ENCODE data around the gene NLGN1.

Gene NLGN1

DNA sequence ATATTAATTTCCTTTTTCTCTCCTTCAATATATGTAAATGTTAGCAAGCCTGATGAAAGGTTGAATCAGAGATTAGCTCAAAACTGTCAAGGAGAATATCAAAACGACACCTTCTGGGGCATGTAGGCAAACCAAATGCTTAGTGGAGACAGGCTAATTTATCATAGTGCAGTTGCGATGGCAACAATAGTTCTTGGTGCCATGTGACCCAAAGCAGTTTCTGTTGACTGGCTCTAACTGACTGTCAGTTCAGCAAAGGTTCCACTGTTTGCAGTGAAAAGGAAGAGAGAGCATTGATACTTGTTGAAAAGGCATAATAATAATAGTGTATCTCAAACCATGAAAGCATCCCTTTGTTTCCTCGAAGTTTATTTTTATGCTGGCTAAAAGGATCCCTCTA, 513.9 kb downstream of the NLGN1 start:
- no peak for DNase-seq (ENCODE audit: low read depth)

DNA sequence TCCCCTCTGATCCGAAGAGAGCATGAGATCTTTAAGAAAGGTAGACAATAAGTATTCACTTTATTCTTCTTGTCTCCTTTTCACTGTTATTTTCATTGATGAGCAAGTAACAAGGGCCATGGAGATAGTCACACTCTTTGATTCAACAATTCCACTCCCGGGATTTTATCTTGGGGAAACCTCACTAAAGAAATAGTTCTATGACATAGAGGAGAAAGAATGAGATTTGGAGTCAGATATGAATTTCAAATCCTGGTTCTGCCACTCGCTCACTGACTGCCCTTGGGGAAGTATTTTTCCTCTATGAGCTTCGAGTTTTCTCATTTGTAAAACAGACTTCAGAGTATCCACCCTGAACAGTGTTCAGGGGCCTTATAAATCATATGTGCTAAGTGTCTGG, 514.6 kb downstream of the NLGN1 start:
- no peak for DNase-seq (ENCODE audit: low read depth)

DNA sequence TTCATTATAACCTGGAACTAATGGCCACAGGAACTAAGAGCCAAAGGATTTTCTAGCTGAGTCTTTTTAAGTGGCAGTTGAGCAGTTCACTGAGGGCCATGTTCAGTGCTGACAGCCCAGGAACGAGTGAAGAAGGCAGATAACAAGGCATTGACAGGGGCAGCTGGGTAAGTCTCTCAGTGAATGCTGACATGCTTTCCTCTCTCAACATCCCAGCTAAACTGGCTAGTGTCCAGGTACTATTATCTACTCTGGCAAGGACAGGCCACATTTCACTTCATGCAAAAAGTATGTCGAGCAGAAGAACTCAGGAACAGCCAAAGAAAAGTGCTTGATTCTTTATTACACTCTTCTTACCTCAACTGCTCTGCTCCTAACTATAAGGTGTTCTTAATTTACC, 515.9 kb downstream of the NLGN1 start:
- no peak for DNase-seq (ENCODE audit: low read depth)

DNA sequence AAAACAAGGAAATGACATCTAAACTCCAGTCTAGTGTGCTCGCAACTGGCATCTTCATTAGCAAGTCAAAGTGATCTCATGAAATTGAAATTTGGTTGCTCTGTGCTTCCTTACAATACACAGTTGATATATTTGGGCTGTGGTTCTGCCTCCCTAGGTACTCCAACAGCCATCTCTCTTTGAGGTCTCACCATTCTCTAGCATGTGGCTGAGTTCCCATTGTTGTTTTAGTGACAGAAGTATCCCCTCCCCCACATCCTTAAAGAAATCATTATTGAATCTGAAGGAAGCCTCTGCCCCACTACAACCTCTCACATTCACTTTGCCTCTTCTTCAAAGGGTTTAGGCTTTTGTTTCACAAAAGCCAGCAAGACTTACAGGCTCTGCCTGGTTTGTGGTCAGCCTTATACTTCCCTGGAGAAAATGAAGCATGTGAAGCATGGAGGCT, 516.5 kb downstream of the NLGN1 start:
- DNase-seq (ENCODE audit: low read depth), result no peak

DNA sequence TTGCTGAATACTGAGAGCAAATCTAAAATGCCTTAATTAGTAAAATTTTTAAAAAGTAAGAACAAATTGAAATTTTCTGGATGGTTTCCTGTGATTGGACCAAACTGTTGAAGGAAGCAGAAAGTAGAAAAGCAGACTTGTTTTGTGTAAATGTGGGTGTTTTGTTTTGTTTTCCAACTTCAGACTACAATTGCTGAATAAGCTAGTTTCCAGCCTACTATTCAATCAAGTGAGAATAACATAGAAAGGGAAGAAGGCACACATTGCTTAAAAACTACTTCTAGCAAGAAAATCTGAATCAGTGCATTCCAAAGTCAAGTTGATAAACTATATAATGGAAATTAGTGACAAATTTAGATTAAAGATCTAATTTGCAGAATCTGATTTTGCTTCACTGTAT, 519.3 kb downstream of the NLGN1 start:
- no peak for DNase-seq (ENCODE audit: low read depth)

DNA sequence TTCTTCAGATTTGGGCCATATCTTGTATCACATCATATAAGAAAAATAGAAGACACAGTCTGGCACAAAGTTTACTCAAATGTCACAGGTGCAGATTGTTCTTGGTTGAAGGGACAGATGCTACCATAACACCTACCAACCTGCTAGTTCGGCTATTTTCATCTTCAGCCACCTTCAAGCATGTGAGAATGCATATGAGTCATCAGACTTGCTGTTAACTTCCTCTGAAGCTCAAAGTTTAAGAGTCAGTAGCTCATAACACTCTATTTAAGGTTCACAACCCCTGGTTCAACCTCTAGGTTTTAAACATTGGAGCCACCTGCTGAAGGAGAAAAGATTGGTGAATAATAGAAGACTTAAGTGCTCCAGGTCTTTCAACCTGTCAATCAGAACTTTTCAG, 522.8 kb downstream of the NLGN1 start:
- DNase-seq (ENCODE audit: low read depth), result no peak

DNA sequence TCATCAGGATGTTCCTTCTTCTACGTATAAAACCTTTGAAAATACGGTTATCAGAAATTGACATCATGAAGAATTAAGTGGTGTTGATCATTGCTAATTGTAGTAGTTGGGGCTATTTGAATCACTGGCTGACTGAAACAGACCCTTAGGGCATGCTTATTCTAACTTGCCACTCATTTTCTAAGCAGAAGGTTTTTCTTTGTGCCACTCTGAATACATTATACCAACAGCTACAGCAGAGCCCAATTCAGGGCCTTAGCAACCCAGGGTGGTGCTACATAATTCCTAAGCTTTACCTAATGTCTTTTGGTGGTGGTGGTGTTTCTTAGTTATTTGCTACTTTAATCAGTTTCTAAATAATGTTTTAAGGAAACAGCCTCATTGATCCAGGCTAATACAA, 524.2 kb downstream of the NLGN1 start:
- no peak for DNase-seq (ENCODE audit: low read depth)

DNA sequence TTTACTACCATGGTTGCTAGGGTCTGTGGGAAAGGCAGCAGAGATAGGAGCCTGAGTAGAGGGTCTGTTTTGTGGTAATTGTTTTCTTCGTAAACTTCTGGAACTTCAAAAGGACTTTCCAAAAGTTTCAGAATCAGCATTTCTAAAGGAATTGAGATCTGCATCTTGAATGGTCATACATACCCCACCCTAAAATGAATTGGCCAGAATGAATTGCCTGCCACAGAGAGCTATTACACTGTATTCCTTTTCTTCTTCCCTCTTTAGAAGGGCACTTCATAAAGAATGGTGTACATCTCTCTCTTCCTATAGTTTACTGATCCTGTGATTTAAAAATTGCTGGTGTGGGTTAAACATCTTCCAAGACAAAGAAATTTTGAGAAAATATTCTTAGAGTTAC, 525.7 kb downstream of the NLGN1 start:
- no peak for DNase-seq (ENCODE audit: low read depth)

DNA sequence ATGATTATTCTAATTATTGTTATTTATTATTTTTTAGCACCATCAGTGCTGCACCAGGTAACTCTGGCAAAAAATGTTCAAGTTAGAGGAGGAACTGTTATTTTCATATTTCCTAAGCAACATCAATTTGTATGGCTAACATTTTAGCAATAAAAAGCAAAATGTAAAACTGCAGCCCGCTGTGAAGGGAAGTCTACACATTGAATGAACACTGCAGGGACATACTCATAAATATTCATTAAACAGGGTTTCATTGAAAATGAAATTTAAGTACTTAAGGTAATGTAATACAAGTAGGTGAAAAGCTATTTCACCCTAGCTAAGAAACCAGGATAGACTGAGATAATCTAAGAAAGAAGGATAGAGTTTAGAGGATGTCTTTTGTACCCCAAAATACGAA, 532.7 kb downstream of the NLGN1 start:
- DNase-seq (ENCODE audit: low read depth), result no peak

DNA sequence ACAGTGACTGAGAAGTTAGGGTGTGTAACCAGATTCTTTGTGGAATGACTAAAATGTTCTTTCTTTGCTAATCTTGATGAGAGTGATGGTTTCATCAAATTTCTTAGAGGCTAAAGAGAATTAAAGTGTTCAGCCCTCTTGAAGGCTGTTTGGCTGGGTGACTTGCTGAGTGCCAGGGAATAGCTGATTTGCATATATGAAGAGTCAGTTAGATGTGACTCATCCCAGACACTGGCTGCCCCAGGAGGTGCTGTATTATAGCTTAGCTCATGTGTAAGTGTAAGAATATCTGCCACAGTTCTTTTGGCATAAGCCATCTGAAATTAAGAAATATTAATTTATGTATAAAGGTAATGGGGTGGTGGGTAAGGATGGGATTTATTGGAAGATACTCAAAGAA, 535.1 kb downstream of the NLGN1 start:
- DNase-seq (ENCODE audit: low read depth), result no peak

DNA sequence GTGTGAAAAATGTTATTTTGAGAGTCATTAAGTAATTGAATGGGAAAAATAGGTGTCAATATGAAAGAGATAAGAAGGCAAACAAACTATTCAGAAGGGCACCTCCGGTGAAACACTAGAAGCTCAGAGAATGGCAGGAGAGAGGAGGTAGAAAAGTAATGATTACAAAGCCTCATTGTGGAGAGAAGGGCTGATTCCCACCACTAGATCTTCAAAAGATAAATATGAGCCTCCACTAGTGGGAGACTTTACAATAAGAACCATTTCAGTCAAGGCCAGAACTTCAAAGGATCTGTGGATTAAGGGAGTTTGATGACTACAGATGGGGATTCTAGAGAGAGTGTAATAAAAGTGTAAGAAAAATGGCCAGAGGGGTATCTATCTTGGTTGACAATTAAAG, 535.6 kb downstream of the NLGN1 start:
- DNase-seq (ENCODE audit: low read depth), result no peak

DNA sequence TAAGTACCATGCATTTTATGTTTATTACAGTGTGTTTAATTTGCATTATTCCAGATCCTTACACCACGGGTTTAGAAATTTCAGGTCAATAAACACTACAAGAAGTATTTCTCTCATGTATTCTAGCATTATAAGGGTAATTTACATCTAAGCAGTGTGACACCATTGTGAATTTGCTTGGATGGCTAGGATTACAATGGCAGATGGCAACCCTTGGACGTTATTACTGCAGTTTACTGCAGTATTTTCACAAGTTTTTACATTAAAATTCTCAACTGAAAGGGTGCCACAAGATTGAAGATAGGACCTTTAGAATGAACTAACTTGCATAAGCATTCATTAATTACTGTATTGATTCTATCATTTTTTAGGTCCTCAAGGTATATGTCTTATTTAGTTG, 538.8 kb downstream of the NLGN1 start:
- DNase-seq (ENCODE audit: low read depth), result no peak

DNA sequence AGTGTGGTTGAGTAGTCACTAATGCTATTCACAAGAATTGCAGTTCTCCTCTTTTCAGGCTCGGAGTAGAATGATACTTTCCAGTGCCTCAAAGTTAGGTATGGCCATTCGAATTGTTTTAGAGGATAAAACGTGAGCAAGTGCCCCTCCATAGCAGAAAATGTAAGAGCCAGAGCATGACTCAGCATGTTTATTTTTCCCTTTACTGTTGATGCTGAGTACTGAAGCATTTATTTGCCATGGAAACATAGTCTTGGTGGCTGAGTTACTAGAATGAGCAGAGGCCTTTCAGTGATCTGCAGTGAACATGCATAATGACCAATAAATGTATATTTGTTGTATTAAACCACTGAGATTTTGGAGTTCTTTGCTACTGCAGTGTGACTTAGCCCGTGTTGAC, 540.6 kb downstream of the NLGN1 start:
- no peak for DNase-seq (ENCODE audit: low read depth)

DNA sequence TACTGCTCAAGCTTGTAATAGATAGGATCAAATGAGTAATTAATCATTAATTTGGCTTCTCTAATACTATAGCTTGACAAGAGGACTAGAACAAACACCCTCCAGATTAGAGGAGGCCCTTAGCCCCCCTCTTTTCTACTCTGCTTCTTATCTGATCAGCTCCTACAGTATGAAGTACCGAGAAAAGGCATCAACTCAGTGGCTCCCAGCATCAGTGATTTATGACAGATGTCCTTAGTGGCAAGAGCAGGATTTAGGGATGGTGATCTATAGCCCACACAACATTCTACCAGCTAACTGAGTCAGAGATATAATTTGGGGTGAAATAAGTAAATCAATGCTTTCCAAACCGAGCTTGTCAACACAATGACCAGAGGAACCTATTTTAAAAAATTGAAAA, 541.1 kb downstream of the NLGN1 start:
- no peak for DNase-seq (ENCODE audit: low read depth)

DNA sequence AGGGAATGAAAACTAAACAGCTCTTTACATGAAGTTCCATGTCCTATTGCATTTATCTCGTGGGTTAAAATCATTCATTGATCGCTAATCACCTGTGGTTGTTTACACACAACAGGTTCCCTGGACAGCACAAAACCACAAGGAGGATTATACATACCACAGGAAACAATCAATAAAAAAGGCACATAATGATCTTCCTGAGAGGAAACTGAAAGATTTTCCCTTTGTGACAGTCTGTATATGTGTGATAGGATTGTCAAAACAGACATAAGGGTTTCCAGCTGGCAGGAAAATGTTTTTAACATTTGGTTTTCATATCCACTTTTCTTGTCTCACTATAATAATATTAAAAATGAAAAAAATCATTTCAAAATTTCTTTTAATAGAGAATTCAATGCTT, 541.8 kb downstream of the NLGN1 start:
- no peak for DNase-seq (ENCODE audit: low read depth)

DNA sequence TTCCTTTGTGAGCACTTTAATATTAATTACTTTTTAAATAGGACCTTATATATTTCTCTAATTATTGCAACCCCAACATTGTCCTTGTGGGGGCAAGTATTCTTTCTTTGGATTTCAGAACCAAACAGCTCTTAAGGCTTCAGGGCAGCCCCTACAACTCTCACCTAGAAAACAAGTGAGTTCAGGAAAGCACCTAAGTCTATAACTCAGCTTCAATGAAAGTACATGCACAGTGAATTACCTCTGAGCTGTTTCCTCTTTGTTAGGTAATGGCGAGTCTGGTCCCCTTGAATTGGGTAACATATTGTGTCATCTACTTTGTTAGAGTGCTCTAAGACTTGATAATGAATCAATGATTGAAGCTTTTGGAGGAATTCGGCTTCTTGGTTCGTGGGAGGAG, 545.7 kb downstream of the NLGN1 start:
- DNase-seq (ENCODE audit: low read depth), result no peak

DNA sequence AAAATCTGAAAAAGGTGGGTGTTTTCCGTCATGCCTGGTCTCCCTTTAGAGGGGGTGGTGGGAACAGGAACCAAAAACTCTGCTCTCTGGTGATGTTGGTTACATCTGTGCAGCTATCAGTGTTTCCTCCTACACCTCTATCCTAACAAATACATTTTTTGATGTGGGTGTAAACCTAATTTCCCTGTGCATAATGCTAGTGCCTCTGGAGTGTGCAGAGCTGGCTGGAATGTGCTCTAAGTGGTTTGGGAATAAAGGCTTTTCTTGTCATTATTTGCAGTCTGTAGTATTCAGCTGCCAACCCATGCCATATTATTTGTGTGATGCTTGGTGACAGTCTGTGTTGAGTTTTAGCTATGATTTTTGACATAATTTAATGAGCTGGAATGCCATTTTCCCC, 547.6 kb downstream of the NLGN1 start:
- DNase-seq (ENCODE audit: low read depth), result no peak

DNA sequence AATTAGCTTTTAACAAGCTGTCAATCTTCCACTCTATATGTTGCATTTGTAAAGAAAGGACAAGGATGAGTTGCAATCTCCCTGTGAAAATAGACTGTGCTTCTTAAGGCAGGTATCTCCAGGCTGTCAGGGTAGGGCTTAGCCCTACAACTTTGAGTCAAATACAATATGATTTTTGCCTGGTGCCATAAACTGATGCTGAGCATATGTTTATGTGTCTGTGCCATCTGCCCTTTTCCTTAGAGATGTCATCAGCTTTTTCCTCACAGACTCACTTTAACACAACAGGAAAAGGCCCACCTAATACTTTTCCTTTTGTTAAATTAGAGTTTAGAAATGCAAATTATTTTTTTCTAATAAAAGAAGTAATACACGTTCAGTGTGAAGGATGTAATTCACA, 548.3 kb downstream of the NLGN1 start:
- DNase-seq (ENCODE audit: low read depth), result no peak

DNA sequence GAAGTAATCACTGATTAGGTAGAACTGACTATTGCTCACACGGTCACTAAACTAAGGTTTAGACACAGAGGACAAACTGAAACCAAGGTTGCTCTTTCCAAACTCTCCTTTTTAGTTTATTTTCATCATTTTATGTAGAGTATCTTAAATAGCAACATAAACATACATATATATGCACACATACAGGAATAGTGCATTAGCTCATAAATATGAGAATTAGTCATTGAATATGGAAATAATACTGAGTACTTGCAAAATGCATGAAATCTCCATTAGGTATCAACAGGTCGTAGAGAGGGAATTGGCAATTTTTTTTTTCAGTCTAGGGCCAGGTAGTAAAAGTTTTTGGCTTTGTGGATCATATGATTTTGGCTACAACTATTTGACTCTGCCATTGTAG, 557.1 kb downstream of the NLGN1 start:
- no peak for DNase-seq (ENCODE audit: low read depth)

DNA sequence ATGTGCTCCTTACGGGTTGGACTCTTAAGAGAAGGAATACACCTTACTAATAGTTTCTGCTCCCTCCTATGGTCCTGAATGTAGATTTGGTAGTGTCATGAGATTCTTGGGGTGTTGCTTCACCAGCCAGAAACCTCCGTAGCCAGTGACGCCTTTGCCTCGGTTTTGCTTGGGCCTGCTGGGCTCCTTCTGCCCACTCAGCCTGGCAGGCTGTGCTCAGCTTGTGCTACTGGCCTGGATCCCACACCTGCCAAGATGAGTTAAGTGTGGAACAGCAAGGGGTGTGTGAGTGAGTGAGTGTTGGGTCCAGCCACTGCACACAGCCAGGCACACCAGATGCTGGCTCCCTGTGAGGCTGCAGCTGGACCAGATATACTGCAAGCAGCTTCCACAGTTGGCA, 560.1 kb downstream of the NLGN1 start:
- no peak for DNase-seq (ENCODE audit: low read depth)

DNA sequence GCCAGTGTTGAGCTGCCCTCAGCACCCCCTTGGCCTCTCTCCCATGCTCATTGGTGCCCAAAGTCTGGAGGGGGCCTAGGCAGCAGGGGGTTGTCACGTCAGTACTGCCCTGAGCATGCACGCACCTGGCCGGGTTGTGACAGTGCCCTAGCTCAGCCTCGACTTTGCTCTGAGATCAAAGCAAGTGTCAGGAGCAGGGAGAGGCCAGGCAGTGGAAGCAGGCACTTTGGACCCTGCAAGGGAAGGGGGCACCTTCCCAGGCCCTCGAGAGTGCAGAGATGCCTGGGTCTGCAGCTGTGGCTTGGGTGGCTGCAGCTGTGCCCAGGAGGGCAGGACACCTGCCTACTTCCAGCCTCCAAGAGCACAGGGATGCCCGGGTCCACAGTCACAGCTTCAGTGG, 561.3 kb downstream of the NLGN1 start:
- no peak for DNase-seq (ENCODE audit: low read depth)

DNA sequence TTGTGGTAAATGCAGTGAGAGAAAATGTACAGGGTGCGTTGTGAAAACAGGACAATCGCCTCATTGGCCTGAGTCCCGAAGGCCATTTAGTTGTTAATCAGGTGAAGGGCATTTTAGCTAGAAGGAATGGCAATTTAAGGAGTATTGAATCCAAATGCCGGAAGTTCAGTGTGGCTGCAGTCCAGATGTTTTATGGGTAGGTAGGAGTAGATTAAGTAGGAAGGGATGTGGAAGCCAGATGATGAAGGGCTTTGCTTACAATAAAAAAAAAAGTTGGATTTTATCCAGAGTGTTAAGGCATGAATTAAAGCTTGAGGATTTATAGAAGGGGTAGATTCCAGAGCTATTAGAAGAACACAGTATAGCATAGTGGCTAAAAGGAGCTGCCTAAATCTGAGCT, 572.7 kb downstream of the NLGN1 start:
- no peak for DNase-seq (ENCODE audit: low read depth)

DNA sequence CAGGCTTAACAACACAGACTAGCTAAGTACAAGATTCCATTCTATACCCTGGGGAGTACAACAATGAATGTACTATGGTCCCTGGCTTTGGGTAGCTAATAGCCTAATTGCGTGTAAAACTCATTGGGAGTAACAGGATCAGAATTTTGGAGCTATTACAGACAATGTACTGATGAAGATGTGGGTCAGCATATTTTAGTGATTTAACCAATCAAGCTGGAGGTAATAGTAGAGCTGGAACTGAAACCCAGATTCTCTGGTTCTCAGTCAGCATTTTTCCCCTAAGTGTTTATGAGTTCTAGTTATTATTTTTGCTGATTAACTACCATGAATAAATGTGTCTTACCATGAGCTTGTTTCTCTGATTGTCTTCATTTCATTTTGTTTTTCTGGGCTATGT, 578.7 kb downstream of the NLGN1 start:
- no peak for DNase-seq (ENCODE audit: low read depth)

DNA sequence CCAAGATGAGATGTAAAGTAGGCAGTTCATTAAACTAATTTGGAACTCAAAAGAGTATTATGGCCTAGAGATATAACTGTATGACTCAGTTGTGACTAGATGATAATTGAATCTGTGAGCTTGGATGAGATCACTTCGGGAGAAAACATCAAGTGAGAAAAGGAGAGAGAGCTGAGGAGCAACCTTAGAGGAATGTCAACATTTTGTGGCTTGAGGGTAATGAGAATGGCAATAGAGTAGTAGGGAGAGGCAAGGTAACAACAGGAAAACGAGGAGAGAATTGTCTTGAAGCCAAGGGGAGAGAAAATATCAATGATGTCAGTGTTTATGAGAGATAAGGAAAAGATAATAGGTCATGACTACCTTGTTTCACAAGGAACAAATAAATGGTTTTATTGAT, 580.2 kb downstream of the NLGN1 start:
- no peak for DNase-seq (ENCODE audit: low read depth)

DNA sequence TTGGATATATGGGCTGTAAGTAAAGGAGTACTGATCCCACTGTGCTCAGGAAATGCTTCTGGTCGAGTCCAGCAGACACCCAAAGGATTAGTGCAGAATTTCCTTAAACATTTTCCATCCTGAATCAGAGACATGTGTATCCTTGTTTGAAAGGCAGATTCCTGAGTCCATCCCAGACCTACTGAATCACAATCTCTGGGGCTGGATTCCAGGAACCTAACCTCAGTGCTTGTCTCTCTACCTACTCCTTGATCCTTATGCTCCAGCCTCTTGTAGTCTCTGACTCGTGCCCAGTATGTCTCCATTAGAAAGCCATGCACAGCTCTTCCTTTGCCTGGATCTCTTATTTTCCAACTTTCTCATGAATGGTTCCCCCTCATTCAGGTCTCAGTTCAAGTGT, 585.8 kb downstream of the NLGN1 start:
- no peak for DNase-seq (ENCODE audit: low read depth)
